ENCODE data around the gene KCNF1. TPM values are rescaled to one million over a fixed set of nuclear protein-coding genes. Genes with fewer than 3 reads are reported as not detected.

The KCNF1 gene
- total and polyA plus RNA-seq, 4 donors: 0.09 TPM; not detected in 3

DNA sequence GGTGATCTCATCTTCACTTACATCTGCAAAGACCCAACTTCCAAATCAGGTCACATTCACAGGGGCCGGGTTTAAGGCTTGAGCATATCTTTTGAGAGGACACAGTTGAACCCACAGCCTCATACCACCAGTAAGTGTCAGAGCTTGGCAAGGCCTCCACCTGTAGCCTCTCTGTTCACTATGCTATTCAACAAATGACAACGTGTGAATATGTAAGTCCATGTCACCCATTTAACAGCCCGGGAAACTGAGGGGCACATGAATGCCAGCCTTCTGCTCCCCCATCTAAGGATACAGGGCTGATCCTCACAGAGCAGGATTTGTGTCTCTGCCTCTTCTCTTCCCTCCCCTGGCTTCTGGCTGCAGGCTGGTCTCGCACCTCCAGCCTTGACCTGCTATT lies 3.5 kb upstream of the KCNF1 start:
- Histone ChIP-seq H3K27me3 (ENCODE audit: control insufficient read depth in 4 of 4, insufficient read depth in 4 of 4, low read length in 3 of 4) (peaks cover 0 to 8% (median 3%) of the 10 kb centered on the region in 4 donors), H3K9me3 (ENCODE audit: control insufficient read depth in 4 of 4, low read length in 3 of 4) (peaks cover 0 to 3% (median 0%) of the 10 kb centered on the region in 4 donors), H3K9ac (ENCODE audit: low read depth in 1 of 2, low read length in 2 of 2) (no peak overlapping the region), H3K4me3 (ENCODE audit: low read depth in 1 of 3, low read length in 3 of 3) (no peak overlapping the region), H3K27ac (ENCODE audit: low read depth in 1 of 2, low read length in 2 of 2) (no peak overlapping the region), H3K36me3 (ENCODE audit: control insufficient read depth in 4 of 4, insufficient read depth in 3 of 4, low read depth in 1 of 4, low read length in 3 of 4) (no peaks in the 10 kb centered on the region), H3K4me1 (ENCODE audit: control insufficient read depth in 4 of 4, insufficient read depth in 4 of 4, low read length in 3 of 4) (peaks cover 0 to 7% (median 2%) of the 10 kb centered on the region in 4 donors)
- TF ChIP-seq GABPA (IDR thresholded peaks at IDR 0.05 in 1 of 2, conservative IDR thresholded peaks at IDR 0.05 in 1 of 2): no peak
- TF ChIP-seq HNF4G (IDR thresholded peaks at IDR 0.05): no peak
- TF ChIP-seq NR2F2 (IDR thresholded peaks at IDR 0.05): no peak
- no peak for TF ChIP-seq SP1 (IDR thresholded peaks at IDR 0.05)
- TF ChIP-seq, protein P1, sequence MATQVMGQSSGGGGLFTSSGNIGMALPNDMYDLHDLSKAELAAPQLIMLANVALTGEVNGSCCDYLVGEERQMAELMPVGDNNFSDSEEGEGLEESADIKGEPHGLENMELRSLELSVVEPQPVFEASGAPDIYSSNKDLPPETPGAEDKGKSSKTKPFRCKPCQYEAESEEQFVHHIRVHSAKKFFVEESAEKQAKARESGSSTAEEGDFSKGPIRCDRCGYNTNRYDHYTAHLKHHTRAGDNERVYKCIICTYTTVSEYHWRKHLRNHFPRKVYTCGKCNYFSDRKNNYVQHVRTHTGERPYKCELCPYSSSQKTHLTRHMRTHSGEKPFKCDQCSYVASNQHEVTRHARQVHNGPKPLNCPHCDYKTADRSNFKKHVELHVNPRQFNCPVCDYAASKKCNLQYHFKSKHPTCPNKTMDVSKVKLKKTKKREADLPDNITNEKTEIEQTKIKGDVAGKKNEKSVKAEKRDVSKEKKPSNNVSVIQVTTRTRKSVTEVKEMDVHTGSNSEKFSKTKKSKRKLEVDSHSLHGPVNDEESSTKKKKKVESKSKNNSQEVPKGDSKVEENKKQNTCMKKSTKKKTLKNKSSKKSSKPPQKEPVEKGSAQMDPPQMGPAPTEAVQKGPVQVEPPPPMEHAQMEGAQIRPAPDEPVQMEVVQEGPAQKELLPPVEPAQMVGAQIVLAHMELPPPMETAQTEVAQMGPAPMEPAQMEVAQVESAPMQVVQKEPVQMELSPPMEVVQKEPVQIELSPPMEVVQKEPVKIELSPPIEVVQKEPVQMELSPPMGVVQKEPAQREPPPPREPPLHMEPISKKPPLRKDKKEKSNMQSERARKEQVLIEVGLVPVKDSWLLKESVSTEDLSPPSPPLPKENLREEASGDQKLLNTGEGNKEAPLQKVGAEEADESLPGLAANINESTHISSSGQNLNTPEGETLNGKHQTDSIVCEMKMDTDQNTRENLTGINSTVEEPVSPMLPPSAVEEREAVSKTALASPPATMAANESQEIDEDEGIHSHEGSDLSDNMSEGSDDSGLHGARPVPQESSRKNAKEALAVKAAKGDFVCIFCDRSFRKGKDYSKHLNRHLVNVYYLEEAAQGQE (IDR thresholded peaks at IDR 0.05): no peak
- no peak for TF ChIP-seq JUND (IDR thresholded peaks at IDR 0.05)
- no peak for TF ChIP-seq YY1 (IDR thresholded peaks at IDR 0.05)
- TF ChIP-seq, protein P2, sequence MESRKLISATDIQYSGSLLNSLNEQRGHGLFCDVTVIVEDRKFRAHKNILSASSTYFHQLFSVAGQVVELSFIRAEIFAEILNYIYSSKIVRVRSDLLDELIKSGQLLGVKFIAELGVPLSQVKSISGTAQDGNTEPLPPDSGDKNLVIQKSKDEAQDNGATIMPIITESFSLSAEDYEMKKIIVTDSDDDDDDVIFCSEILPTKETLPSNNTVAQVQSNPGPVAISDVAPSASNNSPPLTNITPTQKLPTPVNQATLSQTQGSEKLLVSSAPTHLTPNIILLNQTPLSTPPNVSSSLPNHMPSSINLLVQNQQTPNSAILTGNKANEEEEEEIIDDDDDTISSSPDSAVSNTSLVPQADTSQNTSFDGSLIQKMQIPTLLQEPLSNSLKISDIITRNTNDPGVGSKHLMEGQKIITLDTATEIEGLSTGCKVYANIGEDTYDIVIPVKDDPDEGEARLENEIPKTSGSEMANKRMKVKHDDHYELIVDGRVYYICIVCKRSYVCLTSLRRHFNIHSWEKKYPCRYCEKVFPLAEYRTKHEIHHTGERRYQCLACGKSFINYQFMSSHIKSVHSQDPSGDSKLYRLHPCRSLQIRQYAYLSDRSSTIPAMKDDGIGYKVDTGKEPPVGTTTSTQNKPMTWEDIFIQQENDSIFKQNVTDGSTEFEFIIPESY (IDR thresholded peaks at IDR 0.05): no peak
- DNase-seq (ENCODE audit: low spot score): no peak
- 91% methylated on average over 4 of the region's 4 CpGs for WGBS

DNA sequence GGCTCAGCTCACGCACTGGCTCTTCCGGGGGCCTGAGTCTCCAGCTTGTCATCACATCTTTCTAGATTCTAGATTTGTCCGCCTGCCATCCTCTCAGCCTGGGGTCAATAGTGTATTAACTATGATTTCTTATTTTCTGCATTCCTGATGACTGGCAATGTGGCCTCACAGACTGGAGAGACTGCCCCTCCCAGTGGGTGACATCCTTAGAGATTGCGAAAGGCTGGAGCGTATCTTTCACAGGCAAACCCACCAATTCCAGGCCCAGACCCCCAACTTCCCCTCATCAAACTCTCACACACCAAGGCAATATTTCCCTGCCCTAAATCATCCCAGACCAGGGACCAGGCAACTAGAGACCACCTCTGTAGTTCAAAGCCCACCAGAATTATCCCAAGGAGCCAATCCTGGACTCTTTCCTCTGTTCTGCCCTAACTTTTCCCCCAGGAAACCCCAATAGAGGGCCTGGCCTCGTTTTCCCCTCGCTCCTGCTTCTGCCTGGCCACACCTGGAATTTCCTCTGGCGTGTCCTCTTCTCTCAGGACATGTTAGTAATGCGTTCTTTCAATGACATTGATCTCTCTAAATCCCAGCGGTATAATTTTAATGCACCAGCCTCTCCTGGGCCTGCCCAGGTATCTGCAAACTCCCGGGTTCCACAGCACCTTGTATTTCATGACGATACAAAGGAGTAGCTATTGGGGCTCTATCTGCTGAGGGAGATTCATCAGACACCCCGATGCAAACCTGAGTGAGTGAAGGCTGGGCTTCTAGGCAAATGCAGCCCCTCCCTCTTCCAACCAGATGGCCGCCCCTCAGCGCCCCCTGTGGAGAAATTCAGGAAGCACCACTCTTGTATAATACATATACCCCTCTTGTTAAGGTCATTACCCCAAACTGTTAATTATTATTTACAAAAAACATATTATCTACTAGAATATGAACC lies 2.4 kb upstream of the KCNF1 start:
- WGBS: 69% methylated on average over 15 of the region's 15 CpGs
- Histone ChIP-seq H3K27me3 (ENCODE audit: control insufficient read depth in 4 of 4, insufficient read depth in 4 of 4, low read length in 3 of 4) (peaks cover 0 to 8% (median 3%) of the 10 kb centered on the region in 4 donors), H3K9ac (ENCODE audit: low read depth in 1 of 2, low read length in 2 of 2) (no peak overlapping the region), H3K9me3 (ENCODE audit: control insufficient read depth in 4 of 4, low read length in 3 of 4) (peaks cover 0 to 3% (median 0%) of the 10 kb centered on the region in 4 donors), H3K4me3 (ENCODE audit: low read depth in 1 of 3, low read length in 3 of 3) (no peak overlapping the region), H3K36me3 (ENCODE audit: control insufficient read depth in 4 of 4, insufficient read depth in 3 of 4, low read depth in 1 of 4, low read length in 3 of 4) (no peaks in the 10 kb centered on the region), H3K4me1 (ENCODE audit: control insufficient read depth in 4 of 4, insufficient read depth in 4 of 4, low read length in 3 of 4) (peaks cover 0 to 7% (median 2%) of the 10 kb centered on the region in 4 donors), H3K27ac (ENCODE audit: low read depth in 1 of 2, low read length in 2 of 2) (no peak overlapping the region)
- DNase-seq (ENCODE audit: low spot score): no peak
- TF ChIP-seq, protein P3, sequence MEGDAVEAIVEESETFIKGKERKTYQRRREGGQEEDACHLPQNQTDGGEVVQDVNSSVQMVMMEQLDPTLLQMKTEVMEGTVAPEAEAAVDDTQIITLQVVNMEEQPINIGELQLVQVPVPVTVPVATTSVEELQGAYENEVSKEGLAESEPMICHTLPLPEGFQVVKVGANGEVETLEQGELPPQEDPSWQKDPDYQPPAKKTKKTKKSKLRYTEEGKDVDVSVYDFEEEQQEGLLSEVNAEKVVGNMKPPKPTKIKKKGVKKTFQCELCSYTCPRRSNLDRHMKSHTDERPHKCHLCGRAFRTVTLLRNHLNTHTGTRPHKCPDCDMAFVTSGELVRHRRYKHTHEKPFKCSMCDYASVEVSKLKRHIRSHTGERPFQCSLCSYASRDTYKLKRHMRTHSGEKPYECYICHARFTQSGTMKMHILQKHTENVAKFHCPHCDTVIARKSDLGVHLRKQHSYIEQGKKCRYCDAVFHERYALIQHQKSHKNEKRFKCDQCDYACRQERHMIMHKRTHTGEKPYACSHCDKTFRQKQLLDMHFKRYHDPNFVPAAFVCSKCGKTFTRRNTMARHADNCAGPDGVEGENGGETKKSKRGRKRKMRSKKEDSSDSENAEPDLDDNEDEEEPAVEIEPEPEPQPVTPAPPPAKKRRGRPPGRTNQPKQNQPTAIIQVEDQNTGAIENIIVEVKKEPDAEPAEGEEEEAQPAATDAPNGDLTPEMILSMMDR (IDR thresholded peaks at IDR 0.05; ENCODE audit: low read depth, low read length, missing input control): no peak
- TF ChIP-seq FOXA1 (IDR thresholded peaks at IDR 0.05): no peak
- no peak for TF ChIP-seq SP1 (IDR thresholded peaks at IDR 0.05)
- TF ChIP-seq, protein P4, sequence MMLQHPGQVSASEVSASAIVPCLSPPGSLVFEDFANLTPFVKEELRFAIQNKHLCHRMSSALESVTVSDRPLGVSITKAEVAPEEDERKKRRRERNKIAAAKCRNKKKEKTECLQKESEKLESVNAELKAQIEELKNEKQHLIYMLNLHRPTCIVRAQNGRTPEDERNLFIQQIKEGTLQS (IDR thresholded peaks at IDR 0.05): no peak
- TF ChIP-seq GABPA (IDR thresholded peaks at IDR 0.05 in 1 of 2, conservative IDR thresholded peaks at IDR 0.05 in 1 of 2): no peak
- TF ChIP-seq RAD21 (IDR thresholded peaks at IDR 0.05): no peak
- no peak for TF ChIP-seq HNF4G (IDR thresholded peaks at IDR 0.05)
- no peak for TF ChIP-seq HNF4A (conservative IDR thresholded peaks at IDR 0.05)
- TF ChIP-seq YY1 (IDR thresholded peaks at IDR 0.05): no peak
- TF ChIP-seq, protein P1 (IDR thresholded peaks at IDR 0.05): no peak
- no peak for TF ChIP-seq RXRA (IDR thresholded peaks at IDR 0.05)
- TF ChIP-seq, protein P5, sequence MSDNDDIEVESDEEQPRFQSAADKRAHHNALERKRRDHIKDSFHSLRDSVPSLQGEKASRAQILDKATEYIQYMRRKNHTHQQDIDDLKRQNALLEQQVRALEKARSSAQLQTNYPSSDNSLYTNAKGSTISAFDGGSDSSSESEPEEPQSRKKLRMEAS (IDR thresholded peaks at IDR 0.05): no peak
